ENCODE measurements around the gene CFAP57.

The CFAP57 gene

GRCh38 chr1:43229826-43230780, 58.0 kb downstream of the CFAP57 start:
- DNase-seq: no peak

- no peak for DNase-seq
Measured at GRCh38 chr1:43232074-43232473, 59.9 kb downstream of the CFAP57 start.

GRCh38 chr1:43232482-43232881, 60.4 kb downstream of the CFAP57 start:
- no peak for DNase-seq

- DNase-seq: no peak
Measured at GRCh38 chr1:43233631-43234030, 61.5 kb downstream of the CFAP57 start.

GRCh38 chr1:43234267-43234666, 62.1 kb downstream of the CFAP57 start:
- no peak for DNase-seq

GRCh38 chr1:43235040-43235439, 62.9 kb downstream of the CFAP57 start:
- DNase-seq: no peak

- DNase-seq: no peak
Measured at GRCh38 chr1:43235451-43236121, 63.5 kb downstream of the CFAP57 start.

- DNase-seq: no peak
Measured at GRCh38 chr1:43237121-43237520, 65.0 kb downstream of the CFAP57 start.

GRCh38 chr1:43238085-43238484, 66.0 kb downstream of the CFAP57 start:
- DNase-seq: no peak

- no peak for DNase-seq
Measured at GRCh38 chr1:43238991-43239469, 66.9 kb downstream of the CFAP57 start.

GRCh38 chr1:43239484-43239883, 67.4 kb downstream of the CFAP57 start:
- DNase-seq: no peak

GRCh38 chr1:43241413-43241836, 69.3 kb downstream of the CFAP57 start:
- DNase-seq: no peak

- no peak for DNase-seq
Measured at GRCh38 chr1:43243299-43243698, 71.2 kb downstream of the CFAP57 start.

GRCh38 chr1:43246466-43247213, 74.5 kb downstream of the CFAP57 start:
- DNase-seq: no peak

GRCh38 chr1:43247256-43247921, 75.3 kb downstream of the CFAP57 start:
- no peak for DNase-seq

- DNase-seq: no peak
Measured at GRCh38 chr1:43250351-43250761, 78.2 kb downstream of the CFAP57 start.

GRCh38 chr1:43251024-43251423, 78.9 kb downstream of the CFAP57 start:
- DNase-seq: no peak

GRCh38 chr1:43252225-43252624, 80.1 kb downstream of the CFAP57 start:
- no peak for DNase-seq

GRCh38 chr1:43253173-43253572, 81.0 kb downstream of the CFAP57 start:
- DNase-seq: no peak

- DNase-seq: no peak
Measured at GRCh38 chr1:43253876-43254275, 81.7 kb downstream of the CFAP57 start.

GRCh38 chr1:43255438-43256210, 83.5 kb downstream of the CFAP57 start:
- DNase-seq: no peak
